ENCODE data around the gene B4GALT6. TPM values are rescaled to one million over a fixed set of nuclear protein-coding genes. Genes with fewer than 3 reads are reported as not detected.
A peak's percentile ranks its signal among the peaks of the same experiment; 100 is the strongest.

The B4GALT6 gene
- total RNA-seq, 1 donor from 2014 or later, result 17.7 TPM

- Histone ChIP-seq H3K4me2 (ENCODE audit: low read length) (no peak overlapping the region), H3K4me3 (ENCODE audit: insufficient read depth, low read depth, low read length) (no peak overlapping the region), H3K79me2 (ENCODE audit: insufficient read depth, low read length) (no peaks in the 10 kb centered on the region), H4K20me1 (ENCODE audit: insufficient read depth, low read length) (no peaks in the 10 kb centered on the region), H3K9ac (ENCODE audit: low read length) (no peak overlapping the region), H3K27ac (ENCODE audit: low read depth, low read length) (no peak overlapping the region), H3K27me3 (ENCODE audit: insufficient read depth, low read length) (peaks cover 3% of the 10 kb centered on the region), H3K36me3 (ENCODE audit: insufficient read depth, low read length) (no peaks in the 10 kb centered on the region), H3K9me3 (ENCODE audit: insufficient read depth, low read depth, low read length) (no peaks in the 10 kb centered on the region), H2AFZ (ENCODE audit: low read depth, low read length) (no peak overlapping the region), H3K4me1 (ENCODE audit: insufficient read depth, low read length) (peaks cover 4% of the 10 kb centered on the region)
- Mint-ChIP-seq H3K4me1 (ENCODE audit: low read depth, unreplicated experiment) (peaks cover 10% of the 10 kb centered on the region), H3K4me3 (ENCODE audit: unreplicated experiment) (no peak overlapping the region), H3K27me3 (ENCODE audit: low read depth, unreplicated experiment) (no peaks in the 10 kb centered on the region), H3K36me3 (ENCODE audit: low read depth, unreplicated experiment) (no peaks in the 10 kb centered on the region), H3K27ac (ENCODE audit: unreplicated experiment) (no peak overlapping the region), H3K9me3 (ENCODE audit: unreplicated experiment) (no peaks in the 10 kb centered on the region)
- FAIRE-seq (no peak), DNase-seq (ENCODE audit: low read depth) (no peak)
- TF ChIP-seq CTCF (IDR thresholded peaks at IDR 0.05; ENCODE audit: insufficient read depth, low read depth, low read length), result no peak
- no peak for TF ChIP-seq EZH2 (IDR thresholded peaks at IDR 0.05; ENCODE audit: insufficient read depth, low read length)
Observed at GRCh38 chr18:31686986-31687928, 2.9 kb upstream of the B4GALT6 start.

- Histone ChIP-seq H3K9ac (ENCODE audit: low read length) (no peak overlapping the region), H3K4me1 (ENCODE audit: insufficient read depth, low read length) (peaks cover 4% of the 10 kb centered on the region), H3K36me3 (ENCODE audit: insufficient read depth, low read length) (no peaks in the 10 kb centered on the region), H3K9me3 (ENCODE audit: insufficient read depth, low read depth, low read length) (no peaks in the 10 kb centered on the region), H3K27me3 (ENCODE audit: insufficient read depth, low read length) (no peaks in the 10 kb centered on the region), H3K4me2 (ENCODE audit: low read length) (no peak overlapping the region), H2AFZ (ENCODE audit: low read depth, low read length) (no peak overlapping the region), H4K20me1 (ENCODE audit: insufficient read depth, low read length) (no peaks in the 10 kb centered on the region), H3K27ac (ENCODE audit: low read depth, low read length) (no peak overlapping the region), H3K79me2 (ENCODE audit: insufficient read depth, low read length) (peaks cover under 1% of the 10 kb centered on the region), H3K4me3 (ENCODE audit: insufficient read depth, low read depth, low read length) (no peak overlapping the region)
- H3K36me3 Mint-ChIP-seq (ENCODE audit: low read depth, unreplicated experiment), result no peaks in the 10 kb centered on the region
- FAIRE-seq (no peak), DNase-seq (ENCODE audit: low read depth) (no peak)
- H3K4me3 Mint-ChIP-seq (ENCODE audit: unreplicated experiment), result no peak overlapping the region
- H3K4me1 Mint-ChIP-seq (ENCODE audit: low read depth, unreplicated experiment), result peaks cover 10% of the 10 kb centered on the region
- H3K9me3 Mint-ChIP-seq (ENCODE audit: unreplicated experiment), result no peaks in the 10 kb centered on the region
- no peak overlapping the region for H3K27ac Mint-ChIP-seq (ENCODE audit: unreplicated experiment)
- H3K27me3 Mint-ChIP-seq (ENCODE audit: low read depth, unreplicated experiment), result no peaks in the 10 kb centered on the region
- TF ChIP-seq EZH2 (IDR thresholded peaks at IDR 0.05; ENCODE audit: insufficient read depth, low read length), result no peak
Observed at GRCh38 chr18:31686572-31686971, 2.2 kb upstream of the B4GALT6 start.

GRCh38 chr18:31685097-31686082 is 1.0 kb upstream of the B4GALT6 start:
- no peaks in the 10 kb centered on the region for H3K9me3 ChIP-seq (ENCODE audit: insufficient read depth, low read depth, low read length)
- FAIRE-seq (no peak), DNase-seq (ENCODE audit: low read depth) (peak; percentile 69)
- Mint-ChIP-seq H3K9me3 (ENCODE audit: unreplicated experiment) (no peaks in the 10 kb centered on the region), H3K4me1 (ENCODE audit: low read depth, unreplicated experiment) (peaks cover 10% of the 10 kb centered on the region), H3K27me3 (ENCODE audit: low read depth, unreplicated experiment) (no peaks in the 10 kb centered on the region), H3K36me3 (ENCODE audit: low read depth, unreplicated experiment) (no peaks in the 10 kb centered on the region), H3K4me3 (ENCODE audit: unreplicated experiment) (peak overlapping the region; percentile 88), H3K27ac (ENCODE audit: unreplicated experiment) (peak overlapping the region; percentile 69)
- peak overlapping the region; percentile 94 for H2AFZ ChIP-seq (ENCODE audit: low read depth, low read length)
- H4K20me1 ChIP-seq (ENCODE audit: insufficient read depth, low read length), result no peaks in the 10 kb centered on the region
- H3K9ac ChIP-seq (ENCODE audit: low read length), result peak overlapping the region; percentile 83
- TF ChIP-seq CTCF (IDR thresholded peaks at IDR 0.05; ENCODE audit: insufficient read depth, low read depth, low read length) (no peak), EZH2 (IDR thresholded peaks at IDR 0.05; ENCODE audit: insufficient read depth, low read length) (no peak)
- peak overlapping the region; percentile 60 for H3K27ac ChIP-seq (ENCODE audit: low read depth, low read length)
- H3K4me2 ChIP-seq (ENCODE audit: low read length), result peak overlapping the region; percentile 98
- peak overlapping the region; percentile 86 for H3K4me3 ChIP-seq (ENCODE audit: insufficient read depth, low read depth, low read length)
- peaks cover 4% of the 10 kb centered on the region for H3K4me1 ChIP-seq (ENCODE audit: insufficient read depth, low read length)
- H3K27me3 ChIP-seq (ENCODE audit: insufficient read depth, low read length), result no peaks in the 10 kb centered on the region
- H3K79me2 ChIP-seq (ENCODE audit: insufficient read depth, low read length), result peaks cover 5% of the 10 kb centered on the region
- no peaks in the 10 kb centered on the region for H3K36me3 ChIP-seq (ENCODE audit: insufficient read depth, low read length)
